Measurements from ENCODE around the gene TMEM69.
A peak's percentile ranks its signal among the peaks of the same experiment; 100 is the strongest.
"Not testable (repeated sequence)": the region's sequence is repeated elsewhere in the genome, so short reads cannot be mapped to it uniquely, and the experiment has no call there.

TMEM69 gene

DNA sequence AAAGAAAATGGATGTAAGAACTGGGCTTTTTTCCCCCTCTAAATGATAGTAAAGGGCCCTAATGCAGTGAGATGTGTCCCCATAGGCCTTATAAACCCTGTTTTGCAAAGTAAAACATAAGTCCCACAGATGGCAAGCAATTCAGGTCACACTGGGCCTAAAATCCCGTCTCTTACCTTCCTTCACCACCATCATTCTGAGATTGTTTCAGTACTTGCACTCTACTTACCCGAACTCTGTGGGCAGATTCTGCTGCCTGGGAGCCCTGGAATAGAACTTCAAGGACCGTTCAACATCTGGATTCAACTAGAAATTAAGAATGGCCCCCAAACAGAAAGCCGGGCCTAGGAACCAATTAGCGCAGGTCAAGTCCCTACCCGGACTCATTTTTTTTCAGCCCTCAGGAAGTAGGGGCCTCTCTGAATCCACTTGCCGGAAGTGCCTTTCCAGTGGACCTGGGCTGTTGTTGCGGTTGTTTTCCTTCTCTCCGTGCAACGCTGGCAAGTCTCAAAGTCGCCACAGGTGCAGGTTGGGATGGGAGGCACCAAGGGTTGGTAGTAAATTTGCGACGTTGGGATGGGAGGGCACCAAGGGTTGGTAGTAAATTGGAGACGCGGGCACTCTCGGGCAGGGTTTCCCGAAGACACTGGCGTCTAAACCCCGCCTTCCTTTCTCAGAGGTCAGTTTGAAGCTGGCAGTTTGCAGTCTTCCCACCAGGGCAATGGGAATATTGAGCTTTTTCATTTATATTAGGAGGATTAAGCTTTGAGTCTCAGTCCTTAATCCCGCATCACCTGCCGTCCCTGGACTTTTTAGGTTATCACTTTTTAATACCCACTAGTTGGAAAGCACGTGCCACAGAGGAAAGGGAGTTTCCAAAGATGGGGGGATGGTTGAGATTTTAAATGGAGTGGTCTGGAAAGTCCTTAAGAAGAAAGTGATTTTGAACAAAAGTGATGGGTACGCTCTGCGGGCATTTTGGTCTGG, at the start of gene TMEM69:
Gene TMEM69 (plus strand): TSS at position 428 of the 987 bp plus-strand sequence. CDS start 2,888 bp downstream, outside the sequence.
- peak; percentile 82 for DNase-seq

DNA sequence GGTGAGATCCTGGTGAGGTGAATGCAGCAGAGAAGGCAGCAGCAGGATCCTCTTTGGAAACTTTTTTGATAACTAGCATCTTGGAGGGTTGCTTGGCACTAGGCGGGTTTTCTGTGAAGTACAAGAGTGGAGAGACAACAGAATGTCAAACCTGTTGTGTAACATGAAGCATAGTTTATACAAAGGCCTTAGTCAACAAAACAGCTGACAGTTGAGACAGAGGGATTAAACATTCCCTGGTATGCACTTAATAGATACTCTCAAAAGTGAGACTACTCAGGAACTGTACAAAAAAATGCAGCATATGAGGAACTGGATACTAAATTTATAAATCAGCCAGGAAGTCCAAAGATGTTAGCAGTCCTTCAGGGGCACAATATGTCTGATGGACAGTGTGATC, 47.7 kb upstream of the TMEM69 start:
- DNase-seq, result no peak

- no peak for DNase-seq
These were observed 44.7 kb upstream of the TMEM69 start for GRCh38 chr1:45643321-45643720.

DNA sequence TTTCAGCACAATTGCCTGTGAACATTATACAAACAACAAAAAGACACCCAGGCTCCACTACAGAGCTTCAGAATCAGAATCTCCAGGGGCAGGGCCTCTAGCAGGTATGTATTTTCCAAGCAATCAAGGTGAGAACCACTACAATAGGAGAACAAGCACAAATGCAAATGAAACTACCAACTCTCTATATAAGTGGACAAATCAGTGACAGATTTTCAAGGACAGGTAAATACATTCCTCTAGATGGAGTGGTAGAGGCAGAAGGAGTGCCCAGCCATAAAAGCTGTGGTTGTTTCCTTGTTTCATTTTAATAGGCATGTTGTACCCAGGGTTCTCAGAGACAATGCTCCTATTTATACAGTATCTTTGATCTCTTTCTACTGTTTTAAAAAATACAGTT, 44.0 kb upstream of the TMEM69 start:
- DNase-seq, result no peak

DNA sequence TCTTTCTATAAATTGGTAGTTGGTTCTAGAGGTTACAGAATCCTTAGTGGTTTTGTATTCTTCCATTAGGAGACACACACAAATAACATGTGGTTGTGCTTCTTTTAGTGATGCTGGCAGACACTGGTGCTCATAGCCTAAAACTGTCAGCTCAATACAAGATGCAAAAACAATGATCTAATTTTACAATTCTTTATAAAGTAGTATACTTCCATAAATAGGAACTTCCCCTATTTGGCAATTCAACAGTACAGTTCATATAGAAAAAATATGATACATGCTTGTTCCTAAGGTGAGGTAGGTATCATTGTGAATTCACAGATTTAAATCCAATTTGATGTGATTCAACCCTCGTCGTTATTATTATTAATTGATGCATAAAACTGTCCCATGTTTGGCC, 43.3 kb upstream of the TMEM69 start:
- DNase-seq, result no peak

GRCh38 chr1:45647248-45648021, 40.5 kb upstream of the TMEM69 start:
- no peak for DNase-seq

DNA sequence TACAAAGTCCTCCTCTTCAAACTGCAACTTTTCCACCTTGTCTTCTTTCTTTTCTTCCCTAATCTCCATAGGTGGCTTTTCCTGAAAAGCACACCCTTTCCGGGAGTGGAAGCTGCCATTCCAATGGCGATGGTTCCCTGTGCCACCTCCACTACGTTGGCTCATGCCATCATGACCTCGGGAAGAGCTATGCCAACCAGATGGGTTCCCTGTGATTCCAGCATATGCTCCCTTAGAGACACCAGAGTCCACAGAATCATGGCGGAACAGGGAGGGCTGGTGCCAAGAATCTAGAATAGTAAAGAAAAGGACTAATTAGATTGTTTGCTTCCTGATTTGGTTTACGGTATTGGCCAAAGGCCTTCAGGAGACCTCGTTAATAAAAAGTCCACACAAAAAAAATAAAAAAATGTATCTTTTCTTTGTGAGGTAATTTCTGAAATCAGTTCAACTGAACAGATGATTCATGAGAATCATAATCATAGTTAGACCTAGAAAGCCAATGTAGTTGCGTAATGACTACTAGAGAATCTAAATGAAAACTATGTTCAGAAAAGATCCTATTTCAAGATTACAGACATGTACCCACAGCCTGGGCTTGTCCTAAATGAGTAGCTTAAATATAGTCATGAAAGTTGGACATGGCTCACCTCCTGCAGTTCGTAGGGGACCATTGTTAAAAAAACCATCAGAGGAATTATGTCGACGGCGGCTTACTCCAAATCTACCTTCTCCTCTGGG, 33.3 kb upstream of the TMEM69 start:
- no peak for DNase-seq

GRCh38 chr1:45656573-45657226, 31.3 kb upstream of the TMEM69 start:
- no peak for DNase-seq

- no peak for DNase-seq
These were observed 29.8 kb upstream of the TMEM69 start for GRCh38 chr1:45658171-45658570.

GRCh38 chr1:45659222-45659621, 28.8 kb upstream of the TMEM69 start:
- no peak for DNase-seq

- no peak for DNase-seq
These were observed 27.6 kb upstream of the TMEM69 start for GRCh38 chr1:45660336-45660735.

- no peak for DNase-seq
These were observed 21.1 kb upstream of the TMEM69 start for GRCh38 chr1:45666836-45667235.

- no peak for DNase-seq
These were observed 20.5 kb upstream of the TMEM69 start for GRCh38 chr1:45667321-45668111.

DNA sequence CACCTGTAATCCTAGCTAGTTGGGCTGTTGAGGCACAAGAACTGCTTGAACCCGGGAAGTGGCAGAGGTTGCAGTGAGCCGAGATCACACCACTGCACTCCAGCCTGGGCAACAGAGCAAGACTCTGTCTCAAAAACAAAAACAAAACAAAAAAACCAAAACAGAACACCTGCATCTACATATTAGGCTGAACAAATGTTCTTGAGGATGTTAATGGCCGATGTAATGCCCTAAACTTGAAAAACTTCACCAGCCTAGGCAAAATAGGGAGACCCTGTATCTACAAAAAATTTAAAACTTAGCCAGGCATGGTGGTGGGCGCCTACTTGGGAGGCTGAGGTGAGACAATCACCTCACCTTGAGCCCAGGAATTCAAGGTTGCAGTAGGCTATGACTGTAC, 19.5 kb upstream of the TMEM69 start:
- DNase-seq, result no peak

GRCh38 chr1:45669379-45669778, 18.6 kb upstream of the TMEM69 start:
- DNase-seq, result no peak

- DNase-seq, result no peak
These were observed 17.9 kb upstream of the TMEM69 start for GRCh38 chr1:45669859-45670655.

GRCh38 chr1:45673956-45674355, 14.0 kb upstream of the TMEM69 start:
- DNase-seq, result no peak

DNA sequence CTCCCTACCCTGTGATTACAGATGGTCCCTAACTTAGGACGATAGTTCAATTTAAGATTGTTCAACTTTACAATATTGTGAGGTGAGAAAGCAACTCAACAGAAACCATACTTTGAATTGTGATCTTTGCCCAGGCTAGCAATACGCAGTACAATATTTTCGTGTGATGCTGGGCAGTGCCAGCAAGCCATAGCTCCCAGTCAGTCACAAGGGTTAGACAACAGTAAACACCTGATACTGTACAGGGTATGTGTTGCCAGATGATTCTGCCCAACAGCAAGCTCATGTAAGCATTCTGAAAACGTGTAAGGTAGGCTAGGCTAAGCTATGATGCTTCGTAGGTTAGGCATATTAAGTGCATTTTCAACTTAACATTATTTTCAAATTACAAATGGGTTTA, 13.5 kb upstream of the TMEM69 start:
- DNase-seq, result no peak

GRCh38 chr1:45676553-45676952, 11.4 kb upstream of the TMEM69 start:
- DNase-seq, result not testable (repeated sequence)

DNA sequence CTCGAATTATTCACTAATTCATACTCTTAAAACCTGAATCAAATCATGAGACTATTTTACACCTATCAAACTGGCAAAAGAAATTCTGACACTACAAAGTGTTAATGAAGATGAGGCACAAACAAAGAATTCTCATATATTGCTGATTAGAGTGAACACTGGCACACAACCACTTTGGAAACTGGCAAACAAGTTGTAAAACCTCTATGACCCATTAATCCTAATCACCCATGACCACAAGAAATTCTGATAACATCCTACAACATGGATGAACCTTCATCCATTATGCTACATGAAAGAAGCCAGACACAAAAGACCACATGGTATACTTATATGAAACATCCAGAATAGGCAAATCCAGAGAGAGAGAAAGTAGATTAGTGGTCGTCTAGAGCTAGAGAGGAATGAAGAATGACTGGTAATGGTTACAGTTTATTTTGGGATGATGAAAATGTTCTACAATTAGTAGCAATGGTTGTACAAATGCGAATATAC, 10.2 kb upstream of the TMEM69 start:
- no peak for DNase-seq

DNA sequence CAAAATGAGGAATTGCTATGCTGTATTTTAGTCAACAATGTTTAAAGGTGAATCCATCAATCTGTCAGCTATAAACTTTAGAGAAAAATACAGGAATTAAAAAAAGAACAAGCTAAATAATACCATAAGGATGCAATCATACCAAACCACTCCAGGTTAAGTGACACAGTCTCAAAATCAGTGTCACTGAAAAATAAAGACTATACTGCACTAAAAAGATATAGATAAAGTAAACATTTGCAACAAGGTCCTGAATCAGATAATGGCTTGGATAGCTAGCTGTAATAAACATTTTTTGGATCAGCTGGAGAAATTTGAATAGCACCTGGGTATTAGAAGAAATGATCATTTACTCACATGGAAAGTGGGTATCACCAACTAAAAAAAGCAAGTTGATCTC, 9.5 kb upstream of the TMEM69 start:
- DNase-seq, result no peak

Data from CD4-positive, alpha-beta T cell treated with Interleukin-15 for 1 hour (primary cell).